ENCODE results near the gene ICAM1. TPM values are rescaled to one million over a fixed set of nuclear protein-coding genes. Genes with fewer than 3 reads are reported as not detected.

ICAM1 gene, protein sequence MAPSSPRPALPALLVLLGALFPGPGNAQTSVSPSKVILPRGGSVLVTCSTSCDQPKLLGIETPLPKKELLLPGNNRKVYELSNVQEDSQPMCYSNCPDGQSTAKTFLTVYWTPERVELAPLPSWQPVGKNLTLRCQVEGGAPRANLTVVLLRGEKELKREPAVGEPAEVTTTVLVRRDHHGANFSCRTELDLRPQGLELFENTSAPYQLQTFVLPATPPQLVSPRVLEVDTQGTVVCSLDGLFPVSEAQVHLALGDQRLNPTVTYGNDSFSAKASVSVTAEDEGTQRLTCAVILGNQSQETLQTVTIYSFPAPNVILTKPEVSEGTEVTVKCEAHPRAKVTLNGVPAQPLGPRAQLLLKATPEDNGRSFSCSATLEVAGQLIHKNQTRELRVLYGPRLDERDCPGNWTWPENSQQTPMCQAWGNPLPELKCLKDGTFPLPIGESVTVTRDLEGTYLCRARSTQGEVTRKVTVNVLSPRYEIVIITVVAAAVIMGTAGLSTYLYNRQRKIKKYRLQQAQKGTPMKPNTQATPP
- 10 to 100 TPM in 3 of 4 donors, 1 to 10 TPM in 1; 6.5 to 32.8 (median 23.2) TPM for total RNA-seq

GRCh38 chr19:10270616-10271394 lies at the start of gene ICAM1:
ICAM1 (plus strand) TSS chr19:10271120; CDS start chr19:10271160, 40 bp downstream.
- Histone ChIP-seq H3K4me1 (no peaks in the 10 kb centered on the region), H3K36me3 (no peaks in the 10 kb centered on the region), H3K4me3 (peak within 1 kb of the TSS; percentile 11 to 31), H3K27me3 (peaks cover 0 to 8% of the 10 kb centered on the region in 2 donors), H3K27ac (peak within 1 kb of the TSS; percentile 67 to 71), H3K9me3 (no peaks in the 10 kb centered on the region)
- TF ChIP-seq POLR2A (IDR thresholded peaks at IDR 0.05) (peak; percentile 36 to 40), CTCF (IDR thresholded peaks at IDR 0.05) (peak in 1 of 4 experiments; percentile 13)
- intact Hi-C loops (cut with DNase I; ENCODE audit: low total_unique reads): no loop called here
- DNase-seq: peak; percentile 77 to 78

GRCh38 chr19:10222201-10222890 lies 48.6 kb upstream of the ICAM1 start:
- Histone ChIP-seq H3K27ac (no peak overlapping the region), H3K9me3 (no peaks in the 10 kb centered on the region)

DNA sequence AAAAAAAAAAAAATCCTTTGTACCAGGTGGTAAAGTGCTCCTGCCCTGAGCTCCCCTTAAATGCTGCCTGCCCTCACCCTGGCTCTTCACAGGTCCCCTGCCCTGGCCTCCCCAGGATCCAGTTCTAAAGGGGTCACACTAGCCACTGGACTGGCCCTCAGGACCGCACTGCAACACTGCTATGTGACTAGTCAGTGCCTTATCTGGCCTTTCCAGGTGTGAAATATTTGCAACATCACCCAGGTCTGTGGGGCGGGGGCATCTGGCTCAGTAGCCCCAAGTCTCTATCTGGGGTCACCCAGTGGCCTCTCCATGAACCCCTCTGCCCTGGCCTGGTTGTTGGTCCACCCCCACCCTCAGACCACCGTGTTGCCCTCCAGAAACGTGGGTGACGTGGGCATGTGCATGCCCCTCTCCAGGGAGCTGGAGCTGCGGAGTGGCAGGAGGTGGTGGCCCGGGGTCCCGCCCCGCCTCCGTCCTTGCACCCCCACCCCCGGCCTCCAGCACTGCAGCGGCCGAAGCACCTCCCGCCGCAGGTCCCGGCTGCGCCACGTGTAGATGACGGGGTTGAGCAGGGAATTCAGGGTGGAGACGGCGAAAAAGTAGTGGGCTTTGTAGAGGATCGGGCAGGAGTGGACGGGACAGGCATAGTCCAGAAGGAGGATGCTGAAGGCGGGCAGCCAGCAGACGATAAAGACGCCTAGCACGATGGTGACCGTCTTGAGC lies 47.3 kb upstream of the ICAM1 start:
- Histone ChIP-seq H3K27ac (no peak overlapping the region), H3K36me3 (no peaks in the 10 kb centered on the region), H3K4me3 (no peak overlapping the region), H3K9me3 (no peaks in the 10 kb centered on the region), H3K4me1 (peaks cover 0 to 9% of the 10 kb centered on the region in 2 donors), H3K27me3 (no peaks in the 10 kb centered on the region)
- TF ChIP-seq POLR2A (IDR thresholded peaks at IDR 0.05): no peak
- no peak for TF ChIP-seq CTCF (IDR thresholded peaks at IDR 0.05)
- intact Hi-C loops (cut with DNase I; ENCODE audit: low total_unique reads): no loop called here
- DNase-seq: no peak

More at GRCh38 chr19:10222201-10222890, 48.6 kb upstream of the ICAM1 start:
- Histone ChIP-seq H3K27me3 (no peaks in the 10 kb centered on the region), H3K4me3 (no peak overlapping the region), H3K36me3 (no peaks in the 10 kb centered on the region), H3K4me1 (peaks cover 0 to 4% of the 10 kb centered on the region in 2 donors)
- intact Hi-C loops (cut with DNase I; ENCODE audit: low total_unique reads): no loop called here
- TF ChIP-seq CTCF (IDR thresholded peaks at IDR 0.05) (no peak), POLR2A (IDR thresholded peaks at IDR 0.05) (no peak)
- DNase-seq: no peak

DNA sequence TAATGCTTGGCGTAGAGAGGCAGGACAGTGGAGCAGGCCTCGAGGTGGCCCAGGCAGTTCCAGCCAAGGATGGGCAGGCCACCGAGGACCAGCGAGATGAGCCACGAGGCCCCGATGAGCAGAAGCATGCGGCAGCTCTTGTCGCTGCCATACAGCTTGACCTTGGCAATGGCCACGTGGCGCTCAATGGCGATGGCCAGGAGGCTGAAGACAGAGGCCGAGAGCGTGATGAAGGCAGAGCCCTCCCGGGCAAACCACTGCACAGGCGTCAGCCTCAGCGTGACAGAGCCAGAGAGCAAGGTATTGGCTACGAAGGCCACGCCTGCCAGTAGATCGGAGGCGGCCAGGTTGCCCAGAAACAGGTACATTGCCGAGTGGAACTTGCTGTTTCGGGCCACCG lies 46.6 kb upstream of the ICAM1 start:
- Histone ChIP-seq H3K4me3 (no peak overlapping the region), H3K4me1 (peaks cover 2 to 9% of the 10 kb centered on the region in 2 donors), H3K9me3 (no peaks in the 10 kb centered on the region), H3K27me3 (no peaks in the 10 kb centered on the region), H3K36me3 (no peaks in the 10 kb centered on the region), H3K27ac (no peak overlapping the region)
- no peak for DNase-seq
- no peak for TF ChIP-seq CTCF (IDR thresholded peaks at IDR 0.05)
- TF ChIP-seq POLR2A (IDR thresholded peaks at IDR 0.05): no peak
- intact Hi-C loops (cut with DNase I; ENCODE audit: low total_unique reads): no loop called here

All from uterus (tissue), 4 donors.